ENCODE data around the gene NAP1L1. TPM values are rescaled to one million over a fixed set of nuclear protein-coding genes. Genes with fewer than 3 reads are reported as not detected.

Gene NAP1L1
- total RNA-seq, 4 donors from 2014 or later, result 336 to 660 (median 421) TPM

- intact Hi-C loops (cut with DNase I; ENCODE audit: low total_unique reads) (no loop called here), in situ Hi-C loops (cut with MboI; ENCODE audit: low sequenced_read_pairs in 4 of 4) (loop anchor here in 1 of 4 donors (10.0 kb wide), 1 partner anchor 498 kb away; no protein-coding TSS in a partner anchor)
- no peak overlapping the region for H3K4me3 ChIP-seq
- no peak for DNase-seq
- no peak for ATAC-seq
- no peak overlapping the region for H3K27ac ChIP-seq
- H3K36me3 ChIP-seq, result no peaks in the 10 kb centered on the region
- H3K27me3 ChIP-seq, result peaks cover 0 to 14% (median 3%) of the 10 kb centered on the region in 3 donors
- TF ChIP-seq CTCF (IDR thresholded peaks at IDR 0.05 in 4 of 5, conservative IDR thresholded peaks at IDR 0.05 in 1 of 5) (no peak), POLR2A (IDR thresholded peaks at IDR 0.05) (no peak)
- no peaks in the 10 kb centered on the region for H3K4me1 ChIP-seq
- H3K9me3 ChIP-seq, result no peaks in the 10 kb centered on the region
These were observed 61.3 kb downstream of the NAP1L1 start for GRCh38 chr12:76023069-76023690.

GRCh38 chr12:76022506-76022905 is 62.0 kb downstream of the NAP1L1 start:
- ATAC-seq, result no peak
- in situ Hi-C loops (cut with MboI; ENCODE audit: low sequenced_read_pairs in 4 of 4), result loop anchor here in 1 of 4 donors (10.0 kb wide), 1 partner anchor 498 kb away; no protein-coding TSS in a partner anchor
- intact Hi-C loops (cut with DNase I; ENCODE audit: low total_unique reads), result no loop called here

GRCh38 chr12:76020731-76021672 is 63.5 kb downstream of the NAP1L1 start:
- in situ Hi-C loops (cut with MboI; ENCODE audit: low sequenced_read_pairs in 4 of 4), result loop anchor here in 1 of 4 donors (10.0 kb wide), 1 partner anchor 496 kb away; no protein-coding TSS in a partner anchor
- ATAC-seq, result peak; percentile 34 to 39
- H3K36me3 ChIP-seq, result no peaks in the 10 kb centered on the region
- H3K4me1 ChIP-seq, result no peaks in the 10 kb centered on the region
- no peaks in the 10 kb centered on the region for H3K27me3 ChIP-seq
- no peak overlapping the region for H3K4me3 ChIP-seq
- no peak for TF ChIP-seq CTCF (IDR thresholded peaks at IDR 0.05 in 4 of 5, conservative IDR thresholded peaks at IDR 0.05 in 1 of 5)
- H3K9me3 ChIP-seq, result no peaks in the 10 kb centered on the region
- intact Hi-C loops (cut with DNase I; ENCODE audit: low total_unique reads), result no loop called here
- peak overlapping the region in 1 of 4 donors; percentile 25 for H3K27ac ChIP-seq
- no peak for DNase-seq

More at GRCh38 chr12:76022506-76022905, 62.0 kb downstream of the NAP1L1 start:
- Histone ChIP-seq H3K36me3 (no peaks in the 10 kb centered on the region), H3K4me3 (no peak overlapping the region), H3K4me1 (no peaks in the 10 kb centered on the region), H3K27ac (no peak overlapping the region), H3K9me3 (no peaks in the 10 kb centered on the region), H3K27me3 (peaks cover 0 to 10% (median 0%) of the 10 kb centered on the region in 3 donors)
- DNase-seq, result no peak
- TF ChIP-seq POLR2A (IDR thresholded peaks at IDR 0.05) (no peak), CTCF (IDR thresholded peaks at IDR 0.05 in 4 of 5, conservative IDR thresholded peaks at IDR 0.05 in 1 of 5) (no peak)

- H3K36me3 ChIP-seq, result no peaks in the 10 kb centered on the region
- no peak for ATAC-seq
- H3K9me3 ChIP-seq, result no peaks in the 10 kb centered on the region
- intact Hi-C loops (cut with DNase I; ENCODE audit: low total_unique reads) (no loop called here), in situ Hi-C loops (cut with MboI; ENCODE audit: low sequenced_read_pairs in 4 of 4) (loop anchor here in 1 of 4 donors (10.0 kb wide), 1 partner anchor 495 kb away; no protein-coding TSS in a partner anchor)
- DNase-seq, result peak in 1 of 2 donors; percentile 32
- no peak overlapping the region for H3K4me3 ChIP-seq
- H3K27me3 ChIP-seq, result no peaks in the 10 kb centered on the region
- H3K27ac ChIP-seq, result peak overlapping the region in 1 of 4 donors; percentile 20
- TF ChIP-seq CTCF (IDR thresholded peaks at IDR 0.05 in 4 of 5, conservative IDR thresholded peaks at IDR 0.05 in 1 of 5) (no peak), POLR2A (IDR thresholded peaks at IDR 0.05) (no peak)
- no peaks in the 10 kb centered on the region for H3K4me1 ChIP-seq
These were observed 64.2 kb downstream of the NAP1L1 start for GRCh38 chr12:76020281-76020680.
